ENCODE results near the gene PRKCZ.

- TF ChIP-seq POLR2AphosphoS5 (IDR thresholded peaks at IDR 0.05; ENCODE audit: low read depth, low read length) (no peak), POLR2A (IDR thresholded peaks at IDR 0.05; ENCODE audit: low read depth, low read length) (no peak), TAF1 (IDR thresholded peaks at IDR 0.05; ENCODE audit: low read depth, low read length) (no peak), SPI1 (IDR thresholded peaks at IDR 0.05; ENCODE audit: low read depth, low read length) (no peak), PAX5 (IDR thresholded peaks at IDR 0.05; ENCODE audit: insufficient read depth, low read length, severe bottlenecking) (no peak)
Observed at GRCh38 chr1:2033165-2033564, 17.0 kb upstream of the PRKCZ start.
